Esophagus muscularis mucosa (tissue), 4 donors: ENCODE measurements around the gene IP6K3.

Experiments
- CTCF ChIP-seq, 3 experiments: fragments of 200-600 bp in 2 of 3; fragments of 450-650 bp in 1 of 3; sonication (generic) in 2 of 3; IDR thresholded peaks; one replicate each; pipeline ENCODE4 v1.5.1; 2017 to 2019; ENCODE audit warnings: antibody characterized with exemption in 3 of 3, mild to moderate bottlenecking in 2 of 3, moderate library complexity in 1 of 3
- EP300 ChIP-seq: sonication (generic); formaldehyde crosslinking; IDR thresholded peaks from one replicate; pipeline ENCODE4 v1.6.1; 2017; ENCODE audit warnings: antibody characterized with exemption
- POLR2AphosphoS5 ChIP-seq, 2 donors: sonication (generic); formaldehyde crosslinking; IDR thresholded peaks; one replicate each; pipeline ENCODE4 v1.6.1; 2017; ENCODE audit warnings: antibody characterized with exemption in 2 of 2

GRCh38 chr6:33693186-33694105 lies 53.3 kb downstream of the IP6K3 start:
- TF ChIP-seq CTCF (IDR thresholded peaks at IDR 0.05) (no peak), EP300 (no peak), POLR2AphosphoS5 (IDR thresholded peaks at IDR 0.05) (no peak)
